ENCODE measurements around the gene UPF1. TPM values are rescaled to one million over a fixed set of nuclear protein-coding genes. Genes with fewer than 3 reads are reported as not detected.

UPF1 gene
- total RNA-seq, 1 donor from 2014 or later = 57.8 TPM

DNA sequence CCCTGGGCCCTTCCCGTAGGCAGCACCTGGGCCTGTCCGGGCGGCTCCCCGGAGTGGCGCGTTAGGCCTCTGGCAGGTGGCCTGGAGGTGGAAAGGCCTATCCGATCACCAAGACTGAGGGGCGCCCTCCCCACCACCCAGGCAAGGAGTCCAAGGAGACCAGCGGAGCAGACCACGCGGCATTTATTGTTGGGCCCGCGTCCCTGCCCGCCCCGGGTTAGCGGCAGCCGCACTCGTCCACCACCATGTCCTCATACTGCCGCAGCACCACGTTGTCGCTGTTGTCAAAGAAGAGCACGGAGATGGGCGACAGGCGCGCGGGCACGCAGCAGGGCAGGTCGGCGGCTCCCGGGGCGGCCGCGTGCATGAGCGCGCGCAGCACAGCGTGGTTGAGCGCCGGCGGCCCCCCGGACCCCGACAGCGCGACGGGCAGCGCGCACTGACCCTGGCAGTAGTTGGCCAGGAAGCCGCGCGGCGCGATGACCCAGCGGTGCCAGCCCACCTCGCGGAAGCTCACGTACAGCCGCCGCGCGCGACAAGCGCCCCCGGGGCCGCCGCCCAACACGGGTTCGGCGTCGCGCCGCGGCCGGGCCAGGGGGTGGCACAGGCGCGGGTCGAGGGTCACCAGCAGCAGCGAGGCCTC lies 36.7 kb downstream of the UPF1 start:
- H3K9me3 ChIP-seq (ENCODE audit: insufficient read depth, low read depth, low read length) = no peaks in the 10 kb centered on the region
- no peak overlapping the region for H3K27ac ChIP-seq (ENCODE audit: low read depth, low read length)
- Mint-ChIP-seq H3K36me3 (ENCODE audit: low read depth, unreplicated experiment) (peaks cover 16% of the 10 kb centered on the region), H3K27me3 (ENCODE audit: low read depth, unreplicated experiment) (no peaks in the 10 kb centered on the region), H3K27ac (ENCODE audit: unreplicated experiment) (no peak overlapping the region), H3K4me1 (ENCODE audit: low read depth, unreplicated experiment) (no peaks in the 10 kb centered on the region), H3K4me3 (ENCODE audit: unreplicated experiment) (no peak overlapping the region), H3K9me3 (ENCODE audit: unreplicated experiment) (no peaks in the 10 kb centered on the region)
- H3K27me3 ChIP-seq (ENCODE audit: insufficient read depth, low read length) = no peaks in the 10 kb centered on the region
- H3K36me3 ChIP-seq (ENCODE audit: insufficient read depth, low read length) = peaks cover 4% of the 10 kb centered on the region
- DNase-seq (ENCODE audit: low read depth) (no peak), FAIRE-seq (no peak)
- H3K79me2 ChIP-seq (ENCODE audit: insufficient read depth, low read length) = no peaks in the 10 kb centered on the region
- H4K20me1 ChIP-seq (ENCODE audit: insufficient read depth, low read length) = peaks cover 57% of the 10 kb centered on the region
- H3K4me3 ChIP-seq (ENCODE audit: insufficient read depth, low read depth, low read length) = no peak overlapping the region
- H3K4me1 ChIP-seq (ENCODE audit: insufficient read depth, low read length) = no peaks in the 10 kb centered on the region
- H2AFZ ChIP-seq (ENCODE audit: low read depth, low read length) = no peak overlapping the region
- TF ChIP-seq EZH2 (IDR thresholded peaks at IDR 0.05; ENCODE audit: insufficient read depth, low read length) (no peak), CTCF (IDR thresholded peaks at IDR 0.05; ENCODE audit: insufficient read depth, low read depth, low read length) (no peak)
- H3K9ac ChIP-seq (ENCODE audit: low read length) = no peak overlapping the region
- H3K4me2 ChIP-seq (ENCODE audit: low read length) = no peak overlapping the region

DNA sequence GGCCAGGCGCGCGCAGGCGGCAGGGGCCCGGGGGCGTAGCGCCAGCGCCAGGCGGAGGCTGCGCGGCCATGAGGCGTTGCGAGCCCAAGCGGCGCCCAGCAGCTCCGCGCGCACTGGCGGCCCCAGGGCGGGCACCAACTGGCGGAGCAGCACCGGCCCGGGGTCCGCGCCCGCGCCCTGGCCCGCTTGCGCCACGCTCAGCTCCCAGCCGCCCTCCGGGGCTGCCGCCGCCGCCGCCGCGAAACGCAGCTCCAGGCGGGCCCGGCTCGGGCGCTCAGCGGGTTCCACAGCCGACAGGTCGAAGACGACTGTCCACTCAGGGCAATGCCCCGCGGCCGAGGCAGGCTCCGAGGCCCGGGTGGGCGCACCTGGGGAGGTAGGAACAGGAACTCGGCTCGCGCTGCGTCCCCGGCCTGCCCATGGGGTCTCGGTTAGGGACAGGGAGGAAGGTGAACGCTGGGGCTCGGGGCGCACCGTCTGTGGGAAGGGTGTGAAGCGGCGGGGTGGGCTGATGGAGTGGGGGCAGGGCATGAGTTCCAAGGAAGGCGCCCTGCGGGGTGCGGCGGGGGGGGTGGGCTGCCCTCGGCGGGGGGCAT lies 37.4 kb downstream of the UPF1 start:
- Histone ChIP-seq H3K79me2 (ENCODE audit: insufficient read depth, low read length) (no peaks in the 10 kb centered on the region), H3K4me3 (ENCODE audit: insufficient read depth, low read depth, low read length) (no peak overlapping the region), H3K9me3 (ENCODE audit: insufficient read depth, low read depth, low read length) (no peaks in the 10 kb centered on the region), H3K27ac (ENCODE audit: low read depth, low read length) (no peak overlapping the region), H3K4me1 (ENCODE audit: insufficient read depth, low read length) (no peaks in the 10 kb centered on the region), H3K4me2 (ENCODE audit: low read length) (no peak overlapping the region), H3K36me3 (ENCODE audit: insufficient read depth, low read length) (peaks cover 4% of the 10 kb centered on the region), H2AFZ (ENCODE audit: low read depth, low read length) (no peak overlapping the region), H3K27me3 (ENCODE audit: insufficient read depth, low read length) (no peaks in the 10 kb centered on the region), H4K20me1 (ENCODE audit: insufficient read depth, low read length) (peaks cover 57% of the 10 kb centered on the region), H3K9ac (ENCODE audit: low read length) (no peak overlapping the region)
- TF ChIP-seq EZH2 (IDR thresholded peaks at IDR 0.05; ENCODE audit: insufficient read depth, low read length) = no peak
- no peak for TF ChIP-seq CTCF (IDR thresholded peaks at IDR 0.05; ENCODE audit: insufficient read depth, low read depth, low read length)
- H3K4me1 Mint-ChIP-seq (ENCODE audit: low read depth, unreplicated experiment) = no peaks in the 10 kb centered on the region
- H3K27ac Mint-ChIP-seq (ENCODE audit: unreplicated experiment) = no peak overlapping the region
- DNase-seq (ENCODE audit: low read depth) (no peak), FAIRE-seq (no peak)
- no peaks in the 10 kb centered on the region for H3K9me3 Mint-ChIP-seq (ENCODE audit: unreplicated experiment)
- no peaks in the 10 kb centered on the region for H3K27me3 Mint-ChIP-seq (ENCODE audit: low read depth, unreplicated experiment)
- peaks cover 13% of the 10 kb centered on the region for H3K36me3 Mint-ChIP-seq (ENCODE audit: low read depth, unreplicated experiment)
- H3K4me3 Mint-ChIP-seq (ENCODE audit: unreplicated experiment) = no peak overlapping the region

Data from astrocyte (in vitro differentiated cells and primary cell).